Stimulated activated naive CD8-positive, alpha-beta T cell treated with anti-CD3 and anti-CD28 coated beads, Interleukin-15, Interleukin-2, amounts not matched to agents 100 U/mL and 50 U/mL, for 24 hours (primary cell): ENCODE results near the gene MOV10.
A peak's percentile ranks its signal among the peaks of the same experiment; 100 is the strongest.

Experiments used
- ATAC-seq: fragments of 150-1000 bp; cut with Tn5 transposase; one replicate; pipeline ENCODE4 v1.10.0; 2021
- DNase-seq: peaks from one replicate; pipeline ENCODE4 v3.0.0; 2021

Gene MOV10

GRCh38 chr1:112743174-112744008 lies 68.9 kb downstream of the MOV10 start:
- ATAC-seq (no peak), DNase-seq (no peak)

GRCh38 chr1:112744009-112744578 lies 69.6 kb downstream of the MOV10 start:
- DNase-seq (peak; percentile 20), ATAC-seq (peak; percentile 23)

GRCh38 chr1:112748396-112748795 lies 73.9 kb downstream of the MOV10 start:
- DNase-seq = no peak
- no peak for ATAC-seq
